K562 (cell line): ENCODE measurements around the gene TRMT44. TPM values are rescaled to one million over a fixed set of nuclear protein-coding genes. Genes with fewer than 3 reads are reported as not detected.

Experiments
- ATAC-seq: fragments of 200-7000 bp; cut with Tn5 transposase; 3 replicates; pipeline ENCODE4 v1.9.1; 2020; ENCODE audit warnings: moderate library complexity
- BruUV-seq: library from RNA; stranded (reverse); fragments of 400-500 nt; replicated peaks from 2 replicates; lab custom pipeline; 2021; lab: Mats Ljungman, UMichigan
- CTCF ChIA-PET: fragments of 300-600 bp; formaldehyde crosslinking; extraction: SDS; loops from one replicate; lab custom pipeline; 2021; ENCODE audit warnings: low intra/inter-chr PET ratio; lab: Yijun Ruan, JAX
- POLR2A ChIA-PET: fragments of 300-600, 350-650 bp; sonication (Branson Sonifier 250); formaldehyde crosslinking; extraction: SDS; loops from one replicate; lab custom pipeline; 2021; ENCODE audit warnings: antibody characterized with exemption, inconsistent platforms; lab: Yijun Ruan, JAX
- DNase-seq, 4 experiments: peaks; one replicate each; pipeline versions ENCODE4 v3.0.0 to v3.0.0-alpha.2; 2011 to 2018; ENCODE audit warnings: low spot score in 3 of 4, mixed read lengths in 3 of 4; ENCODE audit errors: extremely low read depth in 1 of 4
- FAIRE-seq: peaks from 2 replicates; lab custom pipeline; 2011; peaks lifted over from hg19 to GRCh38; lab: Jason Lieb, UNC
- H2AFZ ChIP-seq: 2 replicates; pipeline ENCODE4 v1.6.0; 2011; ENCODE audit warnings: low read depth, low read length, control low read depth, inconsistent platforms
- H3K27ac ChIP-seq: fragments of 200-600 bp; 3 replicates; pipeline ENCODE4 v1.8.0; 2011; ENCODE audit warnings: low read depth, mild to moderate bottlenecking, control low read depth, inconsistent platforms, low read length, moderate library complexity, mixed read lengths; ENCODE audit errors: extremely low read depth
- H3K27me3 ChIP-seq, 2 experiments: fragments of 300-600 bp in 1 of 2; 2 replicates in 1 of 2; 3 replicates in 1 of 2; pipeline versions ENCODE4 v1.6.0 to v1.8.0; 2011; ENCODE audit warnings: inconsistent platforms in 2 of 2, low read length in 2 of 2, mild to moderate bottlenecking in 1 of 2, mixed read lengths in 1 of 2, moderate library complexity in 1 of 2; ENCODE audit not compliant: control insufficient read depth in 2 of 2, insufficient read depth in 2 of 2
- H3K36me3 ChIP-seq: fragments of 300-600 bp; 3 replicates; pipeline ENCODE4 v1.8.0; 2011; ENCODE audit warnings: mild to moderate bottlenecking, low read length, inconsistent platforms; ENCODE audit not compliant: control insufficient read depth, insufficient read depth
- H3K4me1 ChIP-seq, 2 experiments: fragments of 200-600 bp in 1 of 2; replicated peaks in 1 of 2; 2 replicates in 1 of 2; 3 replicates in 1 of 2; pipeline versions ENCODE4 v1.5.1 to v1.8.0; 2011; ENCODE audit warnings: inconsistent platforms in 2 of 2, low read length in 2 of 2, mild to moderate bottlenecking in 1 of 2, mixed read lengths in 1 of 2, moderate library complexity in 1 of 2; ENCODE audit not compliant: control insufficient read depth in 2 of 2, insufficient read depth in 2 of 2
- H3K4me2 ChIP-seq: 2 replicates; pipeline ENCODE4 v1.6.1; 2011; ENCODE audit warnings: low read length, control low read depth, inconsistent platforms, mixed read lengths; ENCODE audit not compliant: insufficient read depth
- H3K4me3 ChIP-seq: fragments of 200-600 bp; sonication (generic), shearing (Covaris generic); 2 replicates; pipeline ENCODE4 v1.5.1; 2016; ENCODE audit warnings: control low read depth, inconsistent platforms
- H3K79me2 ChIP-seq: fragments of 200-600 bp; 3 replicates; pipeline ENCODE4 v1.8.0; 2011; ENCODE audit warnings: low read length, inconsistent platforms; ENCODE audit not compliant: control insufficient read depth, insufficient read depth
- H3K9ac ChIP-seq, 2 experiments: 2 replicates each; pipeline versions ENCODE4 v1.6.0 to v1.6.1; 2011; ENCODE audit warnings: low read depth in 2 of 2, low read length in 2 of 2, control low read depth in 1 of 2, inconsistent platforms in 1 of 2, mild to moderate bottlenecking in 1 of 2, mixed read lengths in 1 of 2; ENCODE audit not compliant: insufficient read depth in 1 of 2
- H3K9me1 ChIP-seq: one replicate; pipeline ENCODE4 v1.6.0; 2011; ENCODE audit warnings: inconsistent platforms, mild to moderate bottlenecking, low read length, moderate library complexity; ENCODE audit not compliant: control insufficient read depth, insufficient read depth
- H3K9me3 ChIP-seq: replicated peaks from 2 replicates; pipeline ENCODE4 v1.5.1; 2011; ENCODE audit warnings: low read depth, low read length, inconsistent platforms; ENCODE audit not compliant: control insufficient read depth, insufficient read depth
- H4K20me1 ChIP-seq: replicated peaks from 2 replicates; pipeline ENCODE4 v1.6.1; 2011; ENCODE audit warnings: low read length, inconsistent platforms, mixed read lengths; ENCODE audit not compliant: control insufficient read depth, insufficient read depth
- ETS1 ChIP-seq: conservative IDR thresholded peaks from 2 replicates; pipeline ENCODE4 v1.6.1; 2011; ENCODE audit warnings: low read depth, mild to moderate bottlenecking, low read length; ENCODE audit not compliant: control insufficient read depth
- POLR2G ChIP-seq: fragments of 200-400 bp; formaldehyde crosslinking; IDR thresholded peaks from 2 replicates; pipeline ENCODE4 v1.6.1; 2017; ENCODE audit warnings: low read depth, mild to moderate bottlenecking, antibody characterized with exemption, low read length, moderate library complexity
- WGBS: fragments of 100-300 bp; shearing (Covaris generic); methylation state at CpG from one replicate; pipeline ENCODE4 v1.1.6; 2016; ENCODE audit warnings: low coverage, mixed read lengths; ENCODE audit not compliant: insufficient coverage; ENCODE audit errors: missing lambda C conversion rate; 5-methylcytosine and 5-hydroxymethylcytosine counted together
- in situ Hi-C: fragments of 300-500 bp; cut with MboI; formaldehyde crosslinking; loops from 4 replicates; pipeline ENCODE4 v1.15.0; 2018; ENCODE audit warnings: inconsistent platforms, mixed read lengths
- intact Hi-C: fragments of 100-400 bp; cut with micrococcal nuclease; formaldehyde crosslinking; loops from 2 replicates; pipeline ENCODE4 v1.14.2; 2022
- polyA plus RNA-seq, 8 experiments: library from polyadenylated mRNA; depleted of rRNA in 4 of 8; stranded (reverse) in 5 of 8; unstranded in 3 of 8; fragments of >200 nt; fragmentation: Nextera tagmentation in 2 of 8; fragmentation: Illumina TruSeq in 1 of 8; extraction: Ambion mirVana in 2 of 8; extraction: Trizol in 1 of 8; gene quantifications; 2 replicates each; pipeline versions ENCODE4 v1.2.1 to v1.2.3, GENCODE V29; 2011 to 2014; ENCODE audit warnings: inconsistent platforms in 1 of 8, missing spikeins in 1 of 8
- total RNA-seq, 7 experiments: library from RNA; depleted of rRNA in 6 of 7; stranded (reverse); fragments of >200 nt in 6 of 7; fragmentation: Illumina TruSeq in 2 of 7; extraction: Trizol in 2 of 7; gene quantifications; 2 replicates each; pipeline versions ENCODE4 v1.2.1 to v1.2.3, GENCODE V29; 2011 to 2021; ENCODE audit warnings: low replicate concordance in 1 of 7

Gene TRMT44
- total and polyA plus RNA-seq, 9 of the 15 experiments (the other 6 are each of a cell fraction or from before 2014, with no cell fraction given) = 1.2 to 18.6 (median 10.0) TPM

- no peak overlapping the region for H3K27ac ChIP-seq
- in situ Hi-C loops (no loop called here), intact Hi-C loops (no loop called here)
- CTCF ChIA-PET = no interaction called here
- no peak overlapping the region for H3K9ac ChIP-seq
- H3K9me3 ChIP-seq = no peaks in the 10 kb centered on the region
- POLR2A ChIA-PET = interaction anchor here (0.6 to 1.7 kb wide), 5 partner anchors 16 to 209 kb away, joined by 3 to 6 read pairs (median 3); partner anchors contain the start of gene CPZ
- 91% methylated on average over 12 of the region's 14 CpGs for WGBS
- H3K27me3 ChIP-seq = no peaks in the 10 kb centered on the region
- FAIRE-seq (no peak), DNase-seq (no peak), ATAC-seq (no peak)
- peaks cover 0 to 36% of the 10 kb centered on the region in 2 experiments; a peak in 4 of 5 replicates for H3K4me1 ChIP-seq
- no peak overlapping the region for H2AFZ ChIP-seq
- H3K9me1 ChIP-seq = no peaks in the 10 kb centered on the region
- H3K79me2 ChIP-seq = no peaks in the 10 kb centered on the region
- H4K20me1 ChIP-seq = 0 out of 2 replicates have a peak, but pooled peaks cover 3% of the 10 kb centered on the region
- H3K4me2 ChIP-seq = no peak overlapping the region
- BruUV-seq = no TSS peak
- TF ChIP-seq POLR2G (peak; percentile 11; the same call in 1 of the 2 replicates), ETS1 (no peak)
- H3K4me3 ChIP-seq = no peak overlapping the region
- peaks cover 44% of the 10 kb centered on the region; the same call in 2 of the 3 replicates for H3K36me3 ChIP-seq
Observed at GRCh38 chr4:8470451-8471024, 30.0 kb downstream of the TRMT44 start.
